ENCODE data around the gene PALS2. TPM values are rescaled to one million over a fixed set of nuclear protein-coding genes. Genes with fewer than 3 reads are reported as not detected.

The PALS2 gene
- total and polyA plus RNA-seq, 2 donors (not counting 3 experiments of a cell fraction or from before 2014, with no cell fraction given): 4.3 to 23.6 TPM

GRCh38 chr7:24555184-24555583 is 18.1 kb upstream of the PALS2 start:
- no TSS peak for BruUV-seq (replicated peaks)
- DNase-seq (ENCODE audit: low read depth, low spot score) (no peak), FAIRE-seq (no peak)
- dilution Hi-C loops (cut with MboI; ENCODE audit: extremely low pct_ligation_motif_present, low sequenced_read_pairs): no loop called here
- Histone ChIP-seq H3K4me3 (replicated peaks in 1 of 3; ENCODE audit: insufficient read depth in 1 of 3, low read depth in 1 of 3, low read length in 3 of 3) (no peak overlapping the region), H3K9ac (replicated peaks; ENCODE audit: extremely low read depth, insufficient read depth, low read length) (no peak overlapping the region), H3K27ac (ENCODE audit: insufficient read depth, low read depth, low read length) (no peak overlapping the region), H2AFZ (ENCODE audit: low read depth, low read length) (no peak overlapping the region), H3K4me2 (ENCODE audit: insufficient read depth, low read length) (no peak overlapping the region), H3K9me1 (replicated peaks; ENCODE audit: control insufficient read depth, extremely low read depth, insufficient read depth, low read length) (no peaks in the 10 kb centered on the region), H3K27me3 (ENCODE audit: control insufficient read depth in 2 of 2, insufficient read depth in 2 of 2, low read length in 2 of 2) (peaks cover 0 to 10% of the 10 kb centered on the region in 2 experiments), H3K36me3 (ENCODE audit: control insufficient read depth in 2 of 2, extremely low read depth in 1 of 2, insufficient read depth in 2 of 2, low read length in 2 of 2) (no peaks in the 10 kb centered on the region), H3K9me3 (replicated peaks; ENCODE audit: control insufficient read depth, insufficient read depth, low read length) (no peaks in the 10 kb centered on the region), H3K79me2 (ENCODE audit: control insufficient read depth, insufficient read depth, low read length) (no peaks in the 10 kb centered on the region), H4K20me1 (replicated peaks; ENCODE audit: control insufficient read depth, extremely low read depth, insufficient read depth, low read length) (no peaks in the 10 kb centered on the region), H3K4me1 (ENCODE audit: control insufficient read depth, extremely low read depth, insufficient read depth, low read length) (no peaks in the 10 kb centered on the region)
- intact Hi-C loops (cut with micrococcal nuclease): no loop called here
- ChIA-PET POLR2A (no interaction called here), CTCF (no interaction called here)
- TF ChIP-seq GATA2 (IDR thresholded peaks at IDR 0.05; ENCODE audit: insufficient read depth, insufficient read length, low read depth, low read length) (no peak), JUN (IDR thresholded peaks at IDR 0.05; ENCODE audit: borderline replicate concordance, insufficient read depth, insufficient read length, low read depth) (no peak), FOS (IDR thresholded peaks at IDR 0.05; ENCODE audit: borderline replicate concordance, insufficient read depth, low read length) (no peak), MYC (IDR thresholded peaks at IDR 0.05; ENCODE audit: low read depth, low read length) (no peak), EZH2 (IDR thresholded peaks at IDR 0.05; ENCODE audit: borderline replicate concordance, low read depth, low read length, severe bottlenecking) (no peak), MAX (IDR thresholded peaks at IDR 0.05; ENCODE audit: insufficient read depth, insufficient read length) (no peak), POLR2AphosphoS5 (IDR thresholded peaks at IDR 0.05; ENCODE audit: insufficient read depth, low read depth, low read length) (no peak), CTCF (IDR thresholded peaks at IDR 0.05; ENCODE audit: extremely low read depth in 1 of 2, insufficient read depth in 1 of 2, low read depth in 1 of 2, low read length in 2 of 2) (no peak), POLR2A (IDR thresholded peaks at IDR 0.05; ENCODE audit: low read depth, low read length) (no peak)
